Middle frontal gyrus (tissue), 1 donor: ENCODE measurements around the gene MME.
"Not testable (repeated sequence)": the region's sequence is repeated elsewhere in the genome, so short reads cannot be mapped to it uniquely, and the experiment has no call there.

Experiments
- DNase-seq: peaks from one replicate; pipeline ENCODE4 v3.0.0-alpha.2; 2015; ENCODE audit warnings: low spot score; ENCODE audit errors: extremely low spot score

MME gene

GRCh38 chr3:155190691-155191090, 110.6 kb downstream of the MME start:
- no peak for DNase-seq

GRCh38 chr3:155192957-155193746, 113.0 kb downstream of the MME start:
- no peak for DNase-seq

- DNase-seq: no peak
These were observed 113.7 kb downstream of the MME start for GRCh38 chr3:155193868-155194267.

- no peak for DNase-seq
These were observed 115.1 kb downstream of the MME start for GRCh38 chr3:155194973-155195957.

- no peak for DNase-seq
These were observed 116.3 kb downstream of the MME start for GRCh38 chr3:155196131-155197021.

- DNase-seq: no peak
These were observed 117.7 kb downstream of the MME start for GRCh38 chr3:155197786-155198185.

DNA sequence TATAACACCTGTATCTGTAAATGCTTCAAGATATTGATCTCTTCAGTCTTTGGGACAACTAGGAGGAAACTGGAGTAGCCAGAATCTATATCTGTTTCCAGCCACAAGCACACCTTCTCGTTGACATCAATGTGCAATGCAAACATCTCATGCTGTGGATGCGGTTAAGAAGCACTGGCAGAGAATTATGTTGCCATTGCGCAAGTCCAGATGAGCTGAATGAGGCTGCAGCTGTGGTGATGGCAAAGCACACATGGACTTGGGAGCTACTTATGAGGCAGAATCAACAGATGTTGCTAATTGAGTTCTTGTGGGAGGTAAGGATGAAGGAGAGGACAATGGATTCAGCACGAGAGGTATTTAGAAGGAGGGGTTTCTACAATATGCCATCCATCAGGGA, 122.5 kb downstream of the MME start:
- no peak for DNase-seq

GRCh38 chr3:155204851-155205250, 124.7 kb downstream of the MME start:
- no peak for DNase-seq

- DNase-seq: no peak
These were observed 128.2 kb downstream of the MME start for GRCh38 chr3:155208183-155208800.

DNA sequence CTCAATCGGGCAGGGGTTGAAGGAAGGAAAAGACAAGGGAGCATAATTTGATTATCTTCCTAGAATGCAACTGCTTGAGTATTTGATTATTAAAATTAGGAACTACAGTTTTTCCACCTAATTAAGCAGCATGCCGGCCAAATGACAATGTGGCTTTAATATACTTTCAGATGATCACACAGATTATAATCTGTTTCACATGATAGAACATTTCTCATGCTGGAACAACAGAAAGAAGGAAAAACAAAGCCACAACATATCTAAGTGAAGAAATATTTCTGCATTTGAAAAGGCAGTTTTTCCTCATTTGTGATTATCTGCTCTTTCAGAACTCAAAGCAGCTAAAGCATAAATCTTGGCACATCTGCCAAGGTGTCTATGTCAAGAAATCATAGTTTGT, 130.6 kb downstream of the MME start:
- DNase-seq: no peak

GRCh38 chr3:155211266-155211665, 131.1 kb downstream of the MME start:
- no peak for DNase-seq

- DNase-seq: no peak
These were observed 131.8 kb downstream of the MME start for GRCh38 chr3:155211940-155212339.

DNA sequence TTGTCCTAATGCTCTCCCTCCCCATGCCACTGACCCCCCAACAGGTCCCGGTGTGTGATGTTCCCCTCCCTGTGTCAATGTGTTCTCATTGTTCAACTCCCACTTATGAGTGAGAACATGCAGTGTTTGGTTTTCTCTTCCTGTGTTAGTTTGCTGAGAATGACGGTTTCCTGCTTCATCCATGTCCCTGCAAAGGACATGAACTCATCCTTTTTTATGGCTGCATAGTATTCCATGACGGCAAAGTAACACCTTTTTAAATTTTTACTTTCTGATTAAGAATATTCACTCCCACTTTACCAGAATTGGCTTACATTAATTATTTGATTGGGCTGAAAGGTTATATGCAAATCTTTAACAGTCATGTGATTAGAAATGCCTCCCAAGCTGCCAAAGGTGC, 135.9 kb downstream of the MME start:
- DNase-seq: not testable (repeated sequence)

GRCh38 chr3:155217591-155217990, 137.5 kb downstream of the MME start:
- DNase-seq: no peak

- no peak for DNase-seq
These were observed 138.3 kb downstream of the MME start for GRCh38 chr3:155218462-155218861.

GRCh38 chr3:155219106-155219505, 139.0 kb downstream of the MME start:
- no peak for DNase-seq

GRCh38 chr3:155225417-155225816, 145.3 kb downstream of the MME start:
- DNase-seq: no peak

- no peak for DNase-seq
These were observed 147.0 kb downstream of the MME start for GRCh38 chr3:155227141-155227540.

DNA sequence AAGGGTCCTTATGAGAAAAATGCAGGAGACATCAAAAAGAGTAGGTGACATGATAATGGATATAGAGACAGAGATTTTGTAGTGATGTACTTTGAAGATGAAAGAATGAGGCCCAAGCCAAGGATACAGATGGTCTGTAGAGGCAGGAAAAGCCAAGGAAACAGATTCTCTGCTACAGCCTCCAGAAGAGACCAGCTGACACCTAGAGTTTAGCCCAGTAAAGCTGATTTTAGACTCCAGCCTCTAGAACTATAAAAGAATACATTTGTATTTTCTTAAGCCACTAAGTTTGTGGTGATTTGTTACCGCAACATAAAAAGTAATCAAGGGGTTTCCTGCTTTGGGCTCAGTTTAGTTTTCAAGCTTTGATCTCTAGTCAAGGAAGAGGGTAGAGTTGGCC, 148.6 kb downstream of the MME start:
- no peak for DNase-seq

DNA sequence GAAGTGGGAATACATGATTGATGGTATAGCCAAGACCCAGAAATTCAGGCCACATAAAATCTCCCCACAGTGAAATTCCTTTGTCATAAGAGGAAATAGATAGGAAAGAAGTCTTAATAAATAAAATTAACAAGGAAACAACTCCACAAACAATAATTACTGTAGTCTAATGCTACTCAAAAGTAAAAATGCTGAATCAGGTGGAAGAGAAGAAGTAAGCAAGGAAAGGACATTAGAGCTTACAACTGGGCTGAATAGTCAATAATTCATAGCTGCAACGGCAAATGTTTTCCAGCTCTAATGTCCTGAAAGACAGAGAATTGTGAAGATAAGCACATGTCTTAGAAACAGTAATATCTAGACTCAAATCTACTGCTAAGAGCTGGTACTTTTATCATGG, 149.0 kb downstream of the MME start:
- DNase-seq: no peak

GRCh38 chr3:155230382-155230781, 150.3 kb downstream of the MME start:
- DNase-seq: no peak
